Adipocyte (in vitro differentiated cells): ENCODE measurements around the gene EIF4G1.
A peak's percentile ranks its signal among the peaks of the same experiment; 100 is the strongest.

ENCODE experiments used
- DNase-seq: peaks from one replicate; pipeline ENCODE4 v3.0.0-alpha.2; 2015; ENCODE audit warnings: low read depth
- H3K27me3 ChIP-seq: replicated peaks from 2 replicates; pipeline ENCODE4 v1.7.0; 2013; ENCODE audit warnings: mild to moderate bottlenecking, low read length, moderate library complexity; ENCODE audit not compliant: control insufficient read depth, insufficient read depth
- H3K36me3 ChIP-seq: 2 replicates; pipeline ENCODE4 v1.7.0; 2013; ENCODE audit warnings: low read length, mild to moderate bottlenecking, moderate library complexity; ENCODE audit not compliant: control insufficient read depth, insufficient read depth, severe bottlenecking
- H3K4me1 ChIP-seq: 2 replicates; pipeline ENCODE4 v1.7.0; 2013; ENCODE audit warnings: mild to moderate bottlenecking, low read length, moderate library complexity; ENCODE audit not compliant: control insufficient read depth, insufficient read depth
- H3K4me3 ChIP-seq: 2 replicates; pipeline ENCODE4 v1.7.0; 2013; ENCODE audit warnings: mild to moderate bottlenecking, low read length, moderate library complexity
- H3K9ac ChIP-seq: 2 replicates; pipeline ENCODE4 v1.7.0; 2013; ENCODE audit warnings: mild to moderate bottlenecking, low read length, moderate library complexity
- H3K9me3 ChIP-seq: 2 replicates; pipeline ENCODE4 v1.7.0; 2013; ENCODE audit warnings: mild to moderate bottlenecking, low read length, moderate library complexity; ENCODE audit not compliant: control insufficient read depth

EIF4G1 gene

GRCh38 chr3:184346480-184347190 lies 32.2 kb downstream of the EIF4G1 start:
- H3K4me3 ChIP-seq: no peak overlapping the region
- no peaks in the 10 kb centered on the region for H3K27me3 ChIP-seq
- no peaks in the 10 kb centered on the region for H3K9me3 ChIP-seq
- no peak overlapping the region for H3K9ac ChIP-seq
- peaks cover 17% of the 10 kb centered on the region for H3K36me3 ChIP-seq
- DNase-seq: no peak
- H3K4me1 ChIP-seq: peaks cover 24% of the 10 kb centered on the region

DNA sequence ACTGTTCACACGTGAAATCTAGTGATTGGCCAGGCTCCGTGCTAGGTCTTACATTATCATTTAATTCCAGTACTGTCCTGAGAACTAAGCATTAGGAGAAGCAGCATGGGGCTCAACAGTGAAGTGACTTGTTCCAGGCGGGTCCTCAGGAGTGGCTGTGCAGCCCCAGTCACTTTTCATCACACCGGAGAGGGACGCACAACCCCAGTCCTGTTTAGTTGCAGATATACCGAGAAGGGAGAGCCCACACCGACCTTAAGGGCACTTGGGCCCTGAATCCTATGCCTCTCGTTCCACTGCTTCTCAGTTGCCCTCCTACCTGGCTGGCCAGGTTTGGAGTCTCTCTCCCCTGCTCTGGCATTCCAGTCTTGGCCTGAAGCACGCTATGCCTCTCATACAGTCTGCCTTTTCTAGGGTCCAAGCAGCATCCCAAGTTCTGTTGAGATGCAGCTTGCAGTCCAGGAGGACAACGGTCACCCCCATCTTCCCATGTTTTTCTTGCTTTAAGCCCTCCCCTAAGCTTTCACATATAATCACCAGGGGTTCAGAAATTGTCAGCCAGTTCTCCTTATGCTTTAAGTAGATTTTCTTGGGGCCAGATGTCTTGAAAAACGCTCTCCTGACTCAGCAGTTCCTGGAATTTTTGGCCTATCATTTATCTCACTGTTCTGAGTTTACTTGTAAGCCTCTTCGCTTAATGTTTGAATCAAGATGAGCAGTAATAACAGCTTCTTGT lies 33.1 kb downstream of the EIF4G1 start:
- Histone ChIP-seq H3K4me1 (peaks cover 24% of the 10 kb centered on the region), H3K9me3 (no peaks in the 10 kb centered on the region), H3K4me3 (no peak overlapping the region), H3K9ac (no peak overlapping the region), H3K27me3 (no peaks in the 10 kb centered on the region), H3K36me3 (peaks cover 12% of the 10 kb centered on the region)
- no peak for DNase-seq

- Histone ChIP-seq H3K9ac (no peak overlapping the region), H3K27me3 (no peaks in the 10 kb centered on the region), H3K4me1 (peaks cover 24% of the 10 kb centered on the region), H3K4me3 (no peak overlapping the region), H3K36me3 (peaks cover 7% of the 10 kb centered on the region), H3K9me3 (no peaks in the 10 kb centered on the region)
- no peak for DNase-seq
These were observed 33.6 kb downstream of the EIF4G1 start for GRCh38 chr3:184348057-184348382.

GRCh38 chr3:184349563-184350470 lies 35.4 kb downstream of the EIF4G1 start:
- peaks cover 24% of the 10 kb centered on the region for H3K4me1 ChIP-seq
- H3K27me3 ChIP-seq: no peaks in the 10 kb centered on the region
- H3K9ac ChIP-seq: no peak overlapping the region
- H3K9me3 ChIP-seq: no peaks in the 10 kb centered on the region
- DNase-seq: no peak
- no peaks in the 10 kb centered on the region for H3K36me3 ChIP-seq
- no peak overlapping the region for H3K4me3 ChIP-seq

DNA sequence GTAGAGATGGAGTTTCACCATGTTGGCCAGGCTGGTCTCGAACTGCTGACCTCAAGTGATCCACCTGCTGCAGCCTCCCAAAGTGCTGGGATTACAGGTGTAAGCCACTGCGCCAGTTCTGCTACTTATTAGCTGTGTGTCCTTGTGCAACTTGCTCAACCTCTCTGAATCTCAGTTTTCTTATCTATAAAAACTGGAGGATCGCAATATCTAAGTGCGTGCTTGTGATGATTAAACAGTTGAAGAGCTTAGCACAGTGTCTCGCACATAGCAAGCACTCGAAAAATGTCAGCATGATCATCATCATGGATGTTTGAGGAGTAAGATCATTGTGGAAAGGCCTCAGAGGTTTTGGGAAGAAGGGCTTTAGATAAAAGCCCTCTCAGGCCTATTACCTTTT lies 36.2 kb downstream of the EIF4G1 start:
- DNase-seq: no peak
- peaks cover 24% of the 10 kb centered on the region for H3K4me1 ChIP-seq
- no peaks in the 10 kb centered on the region for H3K9me3 ChIP-seq
- H3K4me3 ChIP-seq: no peak overlapping the region
- H3K27me3 ChIP-seq: no peaks in the 10 kb centered on the region
- no peak overlapping the region for H3K9ac ChIP-seq
- H3K36me3 ChIP-seq: no peaks in the 10 kb centered on the region

DNA sequence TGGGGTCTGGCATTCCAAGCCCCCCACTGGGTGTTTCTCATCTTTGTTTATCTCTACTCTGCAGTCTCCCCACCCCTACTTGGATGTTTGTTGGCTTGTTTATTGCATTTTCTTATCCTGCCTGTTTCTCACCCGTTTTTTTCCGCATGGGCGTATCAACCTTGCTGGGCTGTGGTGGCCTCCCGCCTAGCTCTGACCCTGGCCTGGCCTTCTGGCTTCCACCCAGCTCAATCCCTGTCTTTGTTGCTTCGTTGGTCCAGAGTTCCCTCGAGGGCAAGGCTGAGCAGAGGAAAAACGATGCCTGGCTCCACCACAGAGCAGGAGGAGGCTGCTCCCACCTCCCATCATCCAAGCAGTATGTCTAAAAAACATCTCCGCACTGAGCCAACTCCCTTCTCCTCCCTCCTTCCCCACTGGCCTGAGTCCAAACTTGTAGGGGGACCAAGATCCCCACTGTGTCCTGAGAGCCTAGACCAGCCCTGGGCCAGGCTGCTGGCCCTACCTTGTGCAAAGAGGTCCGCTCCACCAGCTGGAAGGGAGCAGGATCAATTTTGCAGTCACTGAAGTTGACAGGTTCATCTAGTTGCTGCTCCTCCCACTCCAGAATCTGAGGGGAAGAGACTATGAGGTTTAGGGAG lies 37.2 kb downstream of the EIF4G1 start:
- Histone ChIP-seq H3K4me3 (no peak overlapping the region), H3K36me3 (peaks cover under 1% of the 10 kb centered on the region), H3K9me3 (no peaks in the 10 kb centered on the region), H3K27me3 (no peaks in the 10 kb centered on the region), H3K9ac (no peak overlapping the region), H3K4me1 (peaks cover 24% of the 10 kb centered on the region)
- DNase-seq: no peak

GRCh38 chr3:184352149-184352785 lies 37.9 kb downstream of the EIF4G1 start:
- Histone ChIP-seq H3K4me3 (no peak overlapping the region), H3K9ac (no peak overlapping the region), H3K4me1 (peaks cover 24% of the 10 kb centered on the region), H3K36me3 (peaks cover 3% of the 10 kb centered on the region), H3K27me3 (no peaks in the 10 kb centered on the region), H3K9me3 (no peaks in the 10 kb centered on the region)
- no peak for DNase-seq

DNA sequence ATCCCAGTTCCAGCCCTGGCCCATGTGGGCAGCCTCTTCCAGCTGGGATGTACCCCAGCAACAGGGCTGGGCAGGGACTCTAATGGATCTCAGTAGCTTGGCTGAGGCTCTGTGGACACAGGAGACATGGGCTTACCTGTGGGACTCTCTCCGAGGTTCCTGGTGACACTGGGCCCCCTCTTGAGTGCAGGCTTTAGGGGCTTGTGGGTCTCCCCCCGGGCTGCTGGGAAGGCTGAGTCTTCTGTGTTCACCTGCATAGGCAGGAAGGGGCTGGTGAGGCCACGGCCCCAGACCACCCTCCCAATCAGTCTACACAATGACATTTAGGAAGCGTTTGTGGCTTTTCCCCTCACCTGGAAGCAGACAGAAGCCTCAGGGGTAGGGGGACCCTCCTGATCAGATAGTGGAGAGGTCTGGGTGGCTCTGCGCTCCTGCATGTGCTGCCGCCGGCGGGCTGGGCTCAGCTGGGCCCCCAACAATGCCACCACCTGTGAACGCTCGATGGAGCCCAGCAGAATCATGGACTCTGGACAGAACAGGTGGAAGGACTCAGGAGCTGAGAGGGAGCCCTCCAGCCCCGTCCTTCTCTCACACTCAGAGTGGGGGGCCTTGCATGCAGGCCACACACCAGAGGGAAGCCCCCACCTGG lies 38.6 kb downstream of the EIF4G1 start:
- DNase-seq: no peak
- Histone ChIP-seq H3K4me1 (peaks cover 16% of the 10 kb centered on the region), H3K36me3 (peaks cover 5% of the 10 kb centered on the region)

DNA sequence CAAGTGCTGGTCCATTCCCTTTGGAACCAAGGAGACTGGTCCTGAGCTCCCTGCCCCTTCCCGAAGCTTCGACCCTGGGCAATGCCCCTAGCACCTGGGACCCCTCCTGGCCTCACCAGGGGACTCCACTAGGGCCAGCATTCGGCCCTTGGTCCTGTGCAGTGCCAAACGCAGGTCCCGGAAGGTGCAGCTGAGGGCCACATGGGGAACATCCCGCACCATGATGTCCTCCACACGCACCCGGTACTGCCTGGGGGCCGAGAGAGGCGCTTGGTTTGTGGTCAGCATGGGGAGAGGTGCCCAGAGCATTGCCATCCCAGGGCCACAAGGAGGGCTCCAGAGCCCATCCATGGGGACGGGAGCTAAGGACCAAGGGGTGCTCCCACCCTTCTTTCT lies 39.1 kb downstream of the EIF4G1 start:
- Histone ChIP-seq H3K27me3 (no peaks in the 10 kb centered on the region), H3K36me3 (peaks cover 8% of the 10 kb centered on the region), H3K9ac (no peak overlapping the region), H3K9me3 (no peaks in the 10 kb centered on the region), H3K4me1 (peaks cover 11% of the 10 kb centered on the region), H3K4me3 (no peak overlapping the region)
- DNase-seq: no peak

More for the DNA sequence above, 38.6 kb downstream of the EIF4G1 start:
- Histone ChIP-seq H3K27me3 (no peaks in the 10 kb centered on the region), H3K4me3 (no peak overlapping the region), H3K9ac (no peak overlapping the region), H3K9me3 (no peaks in the 10 kb centered on the region)

DNA sequence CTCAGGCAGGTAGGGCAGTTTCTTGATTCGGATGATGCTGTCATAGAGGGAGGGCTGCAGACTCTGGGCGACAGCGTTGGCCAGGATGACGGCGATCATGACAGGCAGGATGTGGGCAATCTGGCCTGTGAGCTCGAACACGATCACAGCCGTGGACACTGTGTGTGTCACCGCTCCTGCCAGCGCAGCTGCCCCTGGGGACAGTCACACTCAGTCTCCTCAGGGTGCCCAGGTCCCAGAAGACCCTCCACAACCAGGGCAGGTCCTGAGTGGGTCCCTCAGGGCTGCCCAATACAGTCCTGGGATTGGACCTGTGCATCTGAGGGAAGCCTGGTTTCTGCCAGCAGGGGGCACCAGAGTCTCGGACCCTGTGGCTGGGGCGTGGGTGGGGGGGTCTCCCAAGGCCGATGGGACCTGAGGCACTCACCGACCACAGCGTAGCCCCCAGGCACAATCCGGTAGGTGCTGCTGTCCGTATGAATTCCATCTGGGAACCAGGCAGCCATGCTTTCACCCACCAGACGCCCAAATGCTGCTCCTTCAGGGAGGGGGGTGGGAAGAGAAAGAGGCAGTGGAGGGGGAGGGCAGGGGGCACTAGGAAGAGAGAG lies 39.8 kb downstream of the EIF4G1 start:
- Histone ChIP-seq H3K4me3 (no peak overlapping the region), H3K36me3 (peaks cover 8% of the 10 kb centered on the region), H3K9me3 (no peaks in the 10 kb centered on the region), H3K9ac (no peak overlapping the region), H3K4me1 (peaks cover 8% of the 10 kb centered on the region), H3K27me3 (no peaks in the 10 kb centered on the region)
- peak; percentile 68 for DNase-seq
